Aortic smooth muscle cell (primary cell): Measurements from ENCODE around the gene CELA3A. TPM values are rescaled to one million over a fixed set of nuclear protein-coding genes. Genes with fewer than 3 reads are reported as not detected.

Experiments used
- total RNA-seq: library from RNA; depleted of rRNA; stranded (reverse); fragments of >200 nt; gene quantifications from 2 replicates; pipeline ENCODE4 v1.2.3, GENCODE V29; 2014

CELA3A gene
- not detected in 2 replicates for total RNA-seq

GRCh38 chr1:22001409-22001808, at the start of gene CELA3A:
TSS of gene CELA3A (plus strand) at chr1:22001657. CDS start at chr1:22001675, 18 bp downstream.

GRCh38 chr1:21976703-21977239, 24.7 kb upstream of the CELA3A start, which contains the start of gene CELA3B:
TSS of gene CELA3B (plus strand) at chr1:21977022. CDS start at chr1:21977040, 18 bp downstream.

GRCh38 chr1:22052115-22053016, 50.9 kb downstream of the CELA3A start, which contains the start of gene CDC42:
TSS of gene CDC42 (plus strand) at chr1:22052709. CDS start at chr1:22078479, 25,770 bp downstream.

Other genes with a start within 250 kb of the CELA3A start
- gene USP48, start 218.5 kb upstream of the CELA3A start, total RNA-seq: 40.4 and 43.8 TPM in 2 replicates
- not detected in 2 replicates for gene LDLRAD2, start 189.4 kb upstream of the CELA3A start, total RNA-seq
- gene HSPG2, start 64.3 kb upstream of the CELA3A start, total RNA-seq: 173 and 315 TPM in 2 replicates
- not detected in 2 replicates for gene CELA3B, start 24.6 kb upstream of the CELA3A start, total RNA-seq
- gene CDC42, start 51.1 kb downstream of the CELA3A start, total RNA-seq: 396 and 476 TPM in 2 replicates
- under 0.01 TPM in 1 of 2 replicates, not detected in the other for gene WNT4, start 141.4 kb downstream of the CELA3A start, total RNA-seq